GM21367 (cell line): ENCODE data around the gene WDR1.

Experiments used
- ATAC-seq: cut with Tn5 transposase; IDR thresholded peaks from one replicate; pipeline ENCODE4 v1.9.1; 2021; ENCODE audit not compliant: unreplicated experiment

The WDR1 gene, protein sequence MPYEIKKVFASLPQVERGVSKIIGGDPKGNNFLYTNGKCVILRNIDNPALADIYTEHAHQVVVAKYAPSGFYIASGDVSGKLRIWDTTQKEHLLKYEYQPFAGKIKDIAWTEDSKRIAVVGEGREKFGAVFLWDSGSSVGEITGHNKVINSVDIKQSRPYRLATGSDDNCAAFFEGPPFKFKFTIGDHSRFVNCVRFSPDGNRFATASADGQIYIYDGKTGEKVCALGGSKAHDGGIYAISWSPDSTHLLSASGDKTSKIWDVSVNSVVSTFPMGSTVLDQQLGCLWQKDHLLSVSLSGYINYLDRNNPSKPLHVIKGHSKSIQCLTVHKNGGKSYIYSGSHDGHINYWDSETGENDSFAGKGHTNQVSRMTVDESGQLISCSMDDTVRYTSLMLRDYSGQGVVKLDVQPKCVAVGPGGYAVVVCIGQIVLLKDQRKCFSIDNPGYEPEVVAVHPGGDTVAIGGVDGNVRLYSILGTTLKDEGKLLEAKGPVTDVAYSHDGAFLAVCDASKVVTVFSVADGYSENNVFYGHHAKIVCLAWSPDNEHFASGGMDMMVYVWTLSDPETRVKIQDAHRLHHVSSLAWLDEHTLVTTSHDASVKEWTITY

GRCh38 chr4:10116569-10117358 lies at the start of gene WDR1:
WDR1 (minus strand) TSS chr4:10116799; CDS start chr4:10116666, 133 bp downstream.
- ATAC-seq: peak; percentile 88

- no peak for ATAC-seq
Measured at GRCh38 chr4:10164877-10165283, 48.3 kb upstream of the WDR1 start.

DNA sequence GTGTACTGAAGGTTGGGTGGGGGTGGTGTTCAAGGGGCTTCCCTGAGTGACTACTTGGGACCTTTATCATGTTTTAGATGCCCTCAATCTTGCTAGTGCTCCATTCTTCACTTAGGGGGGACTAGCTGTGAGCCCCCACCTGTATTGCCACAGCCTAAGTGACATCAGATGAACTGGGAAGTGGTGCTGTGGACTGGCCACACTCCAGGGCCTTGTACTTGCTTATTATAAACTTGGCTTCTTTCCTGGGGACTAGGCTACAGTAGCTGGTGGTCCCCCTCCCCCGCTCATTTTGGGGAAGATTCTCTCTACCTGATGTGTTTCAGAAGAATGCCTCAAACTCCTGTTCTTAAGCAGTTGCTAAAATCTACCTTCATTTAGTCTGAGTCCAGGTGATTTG lies 46.7 kb upstream of the WDR1 start:
- no peak for ATAC-seq

- no peak for ATAC-seq
Measured at GRCh38 chr4:10162341-10163000, 45.9 kb upstream of the WDR1 start.

- no peak for ATAC-seq
Measured at GRCh38 chr4:10161840-10162239, 45.2 kb upstream of the WDR1 start.

DNA sequence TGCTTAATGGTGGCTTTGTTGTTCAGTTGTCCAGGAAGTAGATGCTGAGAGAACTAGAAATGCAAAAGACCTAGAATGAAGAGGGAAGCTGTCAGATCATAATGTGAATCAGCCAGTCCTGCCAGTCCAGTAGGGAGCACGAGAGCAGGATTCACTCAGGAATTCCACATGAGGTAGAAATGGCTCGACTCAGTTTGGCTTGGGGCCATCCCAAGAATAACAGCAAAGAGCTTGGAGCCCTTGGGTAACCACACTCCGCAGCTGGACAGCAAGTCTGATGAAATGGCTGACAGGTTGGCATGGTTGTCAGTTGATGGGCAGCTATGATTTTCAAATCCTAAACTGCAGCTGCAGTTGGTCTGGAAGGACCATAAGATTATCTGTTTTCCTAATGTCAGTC lies 44.5 kb upstream of the WDR1 start:
- ATAC-seq: no peak

DNA sequence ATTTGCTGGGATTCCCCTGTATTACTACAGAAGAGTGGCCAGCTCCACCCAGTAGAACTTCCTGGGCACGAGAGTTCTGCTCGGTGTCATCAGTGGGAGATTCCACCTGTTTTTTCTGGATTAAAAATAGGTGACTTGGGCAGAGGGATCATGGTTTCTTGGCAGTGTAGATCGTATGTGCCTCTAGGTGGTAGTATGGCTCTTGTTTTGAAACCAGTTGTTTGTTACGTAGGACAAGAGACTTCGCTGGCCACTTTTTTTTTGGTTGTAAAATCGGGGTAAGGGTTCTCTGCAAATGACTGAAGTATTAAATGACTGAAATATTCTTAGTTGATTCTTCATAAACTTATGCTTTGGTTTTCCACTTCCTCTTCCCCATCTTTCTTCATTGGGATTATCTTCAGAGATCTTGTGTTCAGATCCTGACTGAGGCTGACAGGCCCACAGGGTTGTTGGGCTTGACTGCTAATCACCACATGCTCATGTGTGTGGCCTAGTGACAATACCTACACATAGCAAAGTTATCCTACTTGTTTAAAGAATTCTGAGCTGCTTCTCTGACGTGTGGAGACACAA lies 43.8 kb upstream of the WDR1 start:
- no peak for ATAC-seq

DNA sequence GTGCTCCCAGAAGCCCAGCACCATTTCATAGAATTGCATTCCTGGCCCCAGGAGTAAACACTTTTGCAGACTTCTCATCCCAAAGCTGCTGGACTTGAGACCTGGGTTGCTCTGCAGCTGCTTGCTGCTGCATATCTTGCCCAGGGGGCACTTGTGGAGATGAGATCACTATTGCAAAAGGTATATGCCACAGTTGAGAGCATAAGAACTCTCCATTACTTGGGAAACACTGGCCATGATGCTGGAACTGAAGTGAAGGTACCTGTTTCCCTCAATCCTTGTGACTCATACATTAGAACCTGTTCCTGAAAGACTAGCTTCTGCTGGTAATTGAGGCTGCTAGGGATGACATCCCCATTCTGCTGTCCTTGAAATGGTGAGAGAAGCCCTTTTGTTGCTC lies 43.1 kb upstream of the WDR1 start:
- no peak for ATAC-seq

DNA sequence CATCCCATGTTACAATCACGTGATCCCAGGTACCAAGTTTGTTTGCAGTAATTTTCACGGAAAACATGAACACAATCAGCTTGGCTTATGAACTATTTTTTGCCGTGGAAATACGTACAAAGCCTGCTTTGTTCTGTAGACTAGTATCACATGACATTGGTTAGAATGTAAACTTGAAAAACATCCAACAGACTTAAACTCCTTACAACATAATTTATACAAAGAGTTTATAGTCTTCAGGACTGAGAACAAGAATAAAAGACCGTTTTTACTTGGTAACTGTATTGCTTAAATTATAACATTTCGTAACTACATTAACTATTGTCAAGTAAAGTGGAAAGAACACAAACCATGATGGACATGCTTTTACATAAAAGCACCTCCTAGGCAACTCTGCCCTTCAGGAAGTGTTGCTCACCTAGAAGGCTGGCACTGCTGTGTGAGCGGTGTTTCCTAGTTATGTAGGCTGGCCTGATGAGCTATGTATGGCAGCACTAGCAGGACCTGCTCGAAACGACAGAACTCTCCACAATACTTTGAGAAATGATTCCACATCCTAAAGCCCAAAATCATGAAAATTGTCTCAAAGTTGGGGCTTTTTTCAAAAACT lies 41.8 kb upstream of the WDR1 start:
- no peak for ATAC-seq

GRCh38 chr4:10157478-10158332 lies 41.1 kb upstream of the WDR1 start:
- ATAC-seq: peak; percentile 80

DNA sequence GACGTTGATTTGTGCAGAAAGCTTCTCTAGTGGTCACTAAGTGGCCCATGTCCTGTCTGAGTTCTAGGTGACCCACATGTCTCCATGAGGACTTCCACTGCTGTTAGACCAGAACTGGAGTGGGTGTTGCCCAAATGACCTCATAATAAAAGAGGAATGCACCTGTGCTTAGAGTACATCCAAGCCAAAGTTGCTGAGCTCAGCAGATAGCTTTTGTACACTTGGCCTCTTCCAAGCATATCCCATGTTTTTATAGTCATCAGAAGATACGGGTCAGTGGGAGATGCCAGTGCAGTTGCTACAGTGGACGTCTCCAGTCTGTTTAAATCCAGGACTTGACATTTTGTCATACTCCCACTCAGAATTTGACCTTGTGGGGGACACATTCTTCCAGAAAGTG lies 37.6 kb upstream of the WDR1 start:
- ATAC-seq: no peak

DNA sequence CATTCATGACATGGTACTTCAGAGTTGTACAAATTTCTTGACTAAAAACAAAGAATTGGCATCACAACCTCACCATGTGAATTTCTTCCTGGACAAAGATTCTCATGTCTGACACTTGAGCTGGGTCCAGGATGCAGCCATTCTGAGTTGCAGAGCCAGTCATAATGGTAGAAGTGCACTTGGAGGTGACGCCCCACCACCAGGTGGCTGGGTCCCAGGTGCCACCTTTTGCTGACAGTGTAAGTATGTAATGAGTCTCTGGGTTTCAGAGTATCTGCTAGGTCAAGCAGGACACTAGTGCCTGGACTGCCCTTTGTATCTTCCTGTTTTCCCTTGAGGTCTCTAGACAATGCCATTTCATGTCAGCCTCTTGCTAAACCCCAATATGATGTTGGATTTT lies 36.6 kb upstream of the WDR1 start:
- no peak for ATAC-seq

- ATAC-seq: no peak
Measured at GRCh38 chr4:10151182-10151581, 34.6 kb upstream of the WDR1 start.

- no peak for ATAC-seq
Measured at GRCh38 chr4:10144966-10145365, 28.4 kb upstream of the WDR1 start.

- ATAC-seq: no peak
Measured at GRCh38 chr4:10144479-10144878, 27.9 kb upstream of the WDR1 start.

DNA sequence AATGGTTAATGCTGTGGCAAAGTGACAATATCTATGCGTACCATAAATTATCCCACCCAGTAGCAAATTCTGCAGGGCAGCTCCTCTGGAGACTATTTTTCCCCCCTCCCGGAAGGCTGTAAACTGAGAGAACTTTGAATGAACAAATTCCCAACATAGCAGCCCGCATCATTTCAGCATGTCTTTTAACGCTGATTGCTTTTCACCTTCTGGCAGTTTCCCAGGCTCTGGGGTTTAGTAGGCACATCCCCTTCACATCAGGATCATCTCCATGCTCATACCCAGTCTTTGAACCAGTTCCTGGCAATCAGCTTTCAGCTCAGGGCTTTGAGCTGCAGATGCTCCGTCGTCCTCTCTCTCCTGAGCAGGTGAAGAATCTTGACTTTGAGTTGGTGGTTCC lies 26.6 kb upstream of the WDR1 start:
- no peak for ATAC-seq

- no peak for ATAC-seq
Measured at GRCh38 chr4:10140866-10141759, 24.5 kb upstream of the WDR1 start.

DNA sequence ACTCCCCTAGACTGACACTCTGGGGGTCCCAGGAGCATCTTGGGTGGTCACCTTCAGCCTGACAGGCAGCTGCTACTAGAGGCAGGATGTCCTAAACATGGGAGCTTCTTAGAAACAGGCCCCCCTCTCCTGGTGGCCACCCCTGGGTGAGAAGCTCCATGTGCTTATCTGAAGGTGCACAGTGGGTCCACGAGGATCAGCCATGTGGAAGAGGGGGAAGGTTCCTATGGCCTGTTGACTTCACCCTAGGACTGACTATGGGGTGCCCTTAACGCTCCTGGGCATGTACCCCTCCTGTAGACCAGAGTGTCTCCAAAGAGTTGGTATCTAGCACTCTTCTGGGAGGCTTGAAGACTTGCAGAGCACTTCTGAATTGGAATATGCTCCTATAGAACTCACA lies 22.9 kb upstream of the WDR1 start:
- no peak for ATAC-seq

- ATAC-seq: no peak
Measured at GRCh38 chr4:10135260-10135659, 18.7 kb upstream of the WDR1 start.
